Measurements from ENCODE around the gene THSD4.
"Not testable (repeated sequence)": the region's sequence is repeated elsewhere in the genome, so short reads cannot be mapped to it uniquely, and the experiment has no call there.

THSD4 gene

DNA sequence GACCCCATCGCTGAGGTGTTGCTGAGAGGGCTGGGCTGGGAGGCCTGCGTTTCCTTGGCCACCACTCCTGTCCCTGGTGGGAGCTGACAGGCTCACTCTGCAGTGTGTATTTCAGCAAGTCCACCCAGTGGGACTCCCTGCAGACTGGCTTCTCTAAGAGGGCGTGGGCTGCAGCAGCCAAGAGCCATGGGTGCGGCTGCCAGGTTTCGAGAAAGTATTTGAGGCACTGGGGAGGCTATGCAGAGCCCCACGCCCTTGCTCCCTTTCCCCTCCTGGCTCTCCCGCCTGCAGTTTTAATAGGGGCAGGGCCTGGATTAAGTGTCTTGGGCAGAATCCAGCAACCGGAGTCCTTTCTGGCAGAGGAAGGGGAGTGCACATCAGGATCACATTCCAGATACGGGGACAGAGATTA, 242.1 kb downstream of the THSD4 start:
- H3K4me3 Mint-ChIP-seq, result no peak overlapping the region
- H3K27ac Mint-ChIP-seq, result no peak overlapping the region
- H3K9me3 Mint-ChIP-seq, result no peaks in the 10 kb centered on the region
- no peaks in the 10 kb centered on the region for H3K36me3 Mint-ChIP-seq
- ATAC-seq (replicated peaks) (no peak), DNase-seq (no peak)
- H3K27me3 Mint-ChIP-seq, result peaks cover 4 to 12% of the 10 kb centered on the region in 2 donors
- H3K4me1 Mint-ChIP-seq, result no peaks in the 10 kb centered on the region

GRCh38 chr15:71357967-71358366, 242.7 kb downstream of the THSD4 start:
- H3K27me3 Mint-ChIP-seq, result peaks cover 4 to 12% of the 10 kb centered on the region in 2 donors
- H3K36me3 Mint-ChIP-seq, result no peaks in the 10 kb centered on the region
- ATAC-seq (replicated peaks), result no peak
- H3K9me3 Mint-ChIP-seq, result no peaks in the 10 kb centered on the region
- H3K4me3 Mint-ChIP-seq, result no peak overlapping the region
- H3K4me1 Mint-ChIP-seq, result no peaks in the 10 kb centered on the region
- DNase-seq, result no peak
- H3K27ac Mint-ChIP-seq, result no peak overlapping the region

DNA sequence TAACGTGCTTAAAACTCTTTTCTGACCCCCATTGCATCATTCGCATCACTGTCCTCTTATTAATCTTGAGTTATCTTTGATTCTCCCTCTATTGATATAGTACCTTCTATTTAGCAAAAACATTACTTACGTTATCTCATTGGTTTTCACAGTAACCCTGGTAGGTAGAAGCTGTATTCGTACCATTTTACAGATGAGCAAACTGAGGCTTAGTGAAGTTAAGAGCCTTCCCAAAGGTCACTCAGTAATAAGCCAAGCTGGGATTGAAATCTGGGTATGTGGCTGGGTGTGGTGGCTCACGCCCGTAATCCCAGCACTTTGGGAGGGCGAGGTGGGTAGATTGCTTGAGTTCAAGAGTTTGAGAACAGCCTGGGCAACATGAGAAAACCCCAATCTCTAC, 244.0 kb downstream of the THSD4 start:
- Mint-ChIP-seq H3K9me3 (no peaks in the 10 kb centered on the region), H3K4me3 (no peak overlapping the region), H3K27ac (no peak overlapping the region), H3K27me3 (peaks cover 4 to 12% of the 10 kb centered on the region in 2 donors), H3K36me3 (no peaks in the 10 kb centered on the region), H3K4me1 (no peaks in the 10 kb centered on the region)
- ATAC-seq (replicated peaks), result no peak
- no peak for DNase-seq

DNA sequence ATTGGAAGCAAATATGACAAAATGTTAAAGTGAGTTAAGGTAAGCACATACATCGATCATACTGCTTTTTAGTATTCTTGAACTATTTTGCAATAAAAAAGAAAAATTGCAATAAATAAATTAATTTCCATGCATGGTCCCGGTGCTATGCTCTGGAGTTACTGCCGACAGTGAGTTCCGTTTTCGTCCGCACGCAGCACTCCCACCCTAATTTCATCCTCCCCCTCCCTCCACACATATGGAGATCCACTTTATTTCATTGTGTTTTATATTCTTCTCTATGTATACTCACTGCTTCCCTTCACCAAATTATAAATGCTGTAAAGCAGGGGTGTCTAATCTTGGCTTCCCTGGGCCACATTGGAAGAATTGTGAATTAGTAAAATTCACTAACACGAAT, 247.3 kb downstream of the THSD4 start:
- ATAC-seq (replicated peaks), result no peak
- Mint-ChIP-seq H3K4me3 (no peak overlapping the region), H3K4me1 (no peaks in the 10 kb centered on the region), H3K27ac (no peak overlapping the region), H3K9me3 (peaks cover 0 to 2% of the 10 kb centered on the region in 2 donors), H3K36me3 (no peaks in the 10 kb centered on the region), H3K27me3 (peaks cover 0 to 4% of the 10 kb centered on the region in 2 donors)
- no peak for DNase-seq

DNA sequence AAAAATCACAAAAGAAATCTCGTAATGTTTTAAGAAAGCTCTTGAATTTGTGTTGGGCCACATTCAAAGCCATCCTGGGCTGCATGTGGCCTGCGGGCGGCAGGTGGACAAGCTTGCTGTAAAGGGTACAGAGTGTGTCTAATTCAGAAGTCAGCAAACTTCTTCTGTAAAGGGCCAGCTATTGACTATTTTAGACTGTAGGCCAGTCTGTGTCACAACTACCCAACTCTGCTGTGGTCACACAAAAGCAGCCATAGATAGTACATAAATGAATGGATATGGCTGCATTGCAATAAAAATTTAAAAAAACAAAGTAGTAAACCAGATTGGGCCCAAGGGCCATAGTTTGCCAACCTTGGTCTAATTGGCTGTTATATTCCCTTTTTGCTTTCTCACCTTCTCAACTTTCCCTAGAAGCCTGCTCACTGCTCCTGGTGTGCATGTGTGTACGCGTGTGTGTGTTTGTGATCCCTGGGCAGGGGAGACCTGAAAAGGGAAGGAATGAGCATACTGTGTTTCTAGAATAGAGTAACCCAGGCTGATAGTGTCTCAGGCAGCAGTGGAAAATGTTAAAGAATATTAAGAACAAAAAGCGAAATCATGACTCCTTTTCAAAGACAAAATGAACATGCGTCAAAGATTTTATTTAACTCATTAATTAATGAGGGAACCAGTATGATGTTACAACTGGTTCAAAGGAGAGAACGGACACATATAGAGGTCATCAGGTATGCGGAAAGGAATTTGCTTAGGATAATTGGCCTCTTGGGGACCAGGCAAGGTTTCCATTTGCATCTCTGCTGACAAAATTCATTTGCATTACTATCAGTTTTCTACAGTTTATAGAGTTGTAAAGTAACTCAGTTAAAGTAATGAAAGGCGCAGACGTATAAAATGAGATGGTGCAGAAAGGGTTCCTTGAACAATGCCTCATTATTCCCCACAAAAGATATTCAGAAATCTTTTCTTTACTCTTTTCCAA, 248.0 kb downstream of the THSD4 start:
- no peak overlapping the region for H3K27ac Mint-ChIP-seq
- no peak for DNase-seq

DNA sequence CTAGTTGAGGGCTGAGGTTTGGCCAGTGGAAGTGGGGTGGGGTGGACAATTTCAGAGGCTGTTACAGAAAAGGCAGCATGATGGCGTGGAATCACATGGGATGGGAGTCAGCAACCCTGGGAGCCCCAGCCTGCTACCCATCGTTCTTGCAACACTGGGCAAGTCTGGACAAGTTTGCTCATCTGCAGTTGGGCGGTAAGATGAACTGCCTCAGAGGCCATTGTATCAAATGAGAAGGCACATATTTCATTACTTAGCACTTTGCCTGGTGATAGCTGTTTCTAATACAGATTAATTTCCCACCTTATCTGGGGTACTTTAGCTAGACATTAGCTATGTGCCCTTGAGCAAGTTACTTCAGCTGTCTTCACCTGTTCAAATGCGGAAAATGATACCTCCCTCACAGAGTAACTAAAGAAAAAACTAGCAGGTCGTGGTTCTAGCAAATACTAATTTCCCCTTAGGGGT, 248.9 kb downstream of the THSD4 start:
- DNase-seq (no peak), ATAC-seq (replicated peaks) (no peak)
- Mint-ChIP-seq H3K9me3 (peaks cover 0 to 2% of the 10 kb centered on the region in 2 donors), H3K4me3 (no peak overlapping the region), H3K36me3 (no peaks in the 10 kb centered on the region), H3K4me1 (no peaks in the 10 kb centered on the region), H3K27ac (no peak overlapping the region), H3K27me3 (peaks cover 0 to 4% of the 10 kb centered on the region in 2 donors)

More for the DNA sequence above, 248.0 kb downstream of the THSD4 start:
- ATAC-seq (replicated peaks), result no peak
- Mint-ChIP-seq H3K4me3 (no peak overlapping the region), H3K4me1 (no peaks in the 10 kb centered on the region), H3K27me3 (peaks cover 0 to 4% of the 10 kb centered on the region in 2 donors), H3K9me3 (peaks cover 0 to 2% of the 10 kb centered on the region in 2 donors), H3K36me3 (no peaks in the 10 kb centered on the region)

GRCh38 chr15:71366522-71366921, 251.3 kb downstream of the THSD4 start:
- peaks cover 0 to 5% of the 10 kb centered on the region in 2 donors for H3K9me3 Mint-ChIP-seq
- no peak for DNase-seq
- no peak overlapping the region for H3K4me3 Mint-ChIP-seq
- H3K27ac Mint-ChIP-seq, result no peak overlapping the region
- peaks cover 0 to 2% of the 10 kb centered on the region in 2 donors for H3K27me3 Mint-ChIP-seq
- no peak for ATAC-seq (replicated peaks)
- H3K4me1 Mint-ChIP-seq, result no peaks in the 10 kb centered on the region
- H3K36me3 Mint-ChIP-seq, result no peaks in the 10 kb centered on the region

DNA sequence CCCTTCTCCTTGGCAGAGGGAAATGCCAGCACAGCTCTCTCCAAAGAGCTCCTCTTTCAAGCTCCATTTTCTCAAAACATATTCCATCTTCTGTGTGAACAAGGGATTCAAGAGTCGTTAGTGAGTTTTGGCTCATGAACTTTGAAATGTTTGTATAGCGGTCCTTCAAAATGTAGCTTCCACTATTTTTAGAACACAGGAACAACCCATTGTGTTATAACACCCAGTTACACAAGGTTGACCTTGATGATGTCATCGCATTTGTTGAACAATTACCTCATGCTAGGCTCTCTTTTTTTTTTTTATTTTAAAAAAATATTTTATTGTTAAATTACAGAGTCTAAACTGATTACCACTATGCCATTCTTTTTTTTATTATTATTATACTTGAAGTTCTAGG, 251.7 kb downstream of the THSD4 start:
- Mint-ChIP-seq H3K36me3 (no peaks in the 10 kb centered on the region), H3K9me3 (peaks cover 0 to 5% of the 10 kb centered on the region in 2 donors), H3K27me3 (no peaks in the 10 kb centered on the region)

GRCh38 chr15:71367737-71368136, 252.5 kb downstream of the THSD4 start:
- not testable (repeated sequence) for DNase-seq; H3K27ac Mint-ChIP-seq; H3K36me3 Mint-ChIP-seq; H3K4me1 Mint-ChIP-seq; H3K9me3 Mint-ChIP-seq; ATAC-seq (replicated peaks); H3K4me3 Mint-ChIP-seq; H3K27me3 Mint-ChIP-seq

More for the DNA sequence above, 251.7 kb downstream of the THSD4 start:
- DNase-seq (no peak), ATAC-seq (replicated peaks) (no peak)
- no peak overlapping the region for H3K27ac Mint-ChIP-seq
- no peaks in the 10 kb centered on the region for H3K4me1 Mint-ChIP-seq
- no peak overlapping the region for H3K4me3 Mint-ChIP-seq

- H3K4me3 Mint-ChIP-seq; ATAC-seq (replicated peaks); H3K27ac Mint-ChIP-seq; H3K4me1 Mint-ChIP-seq; H3K9me3 Mint-ChIP-seq; H3K36me3 Mint-ChIP-seq; DNase-seq: not testable (repeated sequence)
- peaks cover 18 to 19% of the 10 kb centered on the region in 2 donors for H3K27me3 Mint-ChIP-seq
Observed at GRCh38 chr15:71372769-71373168, 257.5 kb downstream of the THSD4 start.

GRCh38 chr15:71373917-71374316, 258.6 kb downstream of the THSD4 start:
- peaks cover 0 to 3% of the 10 kb centered on the region in 2 donors for H3K9me3 Mint-ChIP-seq
- H3K27me3 Mint-ChIP-seq, result peaks cover 18 to 19% of the 10 kb centered on the region in 2 donors
- ATAC-seq (replicated peaks) (no peak), DNase-seq (no peak)
- no peaks in the 10 kb centered on the region for H3K36me3 Mint-ChIP-seq
- H3K4me1 Mint-ChIP-seq, result no peaks in the 10 kb centered on the region
- no peak overlapping the region for H3K27ac Mint-ChIP-seq
- H3K4me3 Mint-ChIP-seq, result no peak overlapping the region

GRCh38 chr15:71374607-71375352, 259.5 kb downstream of the THSD4 start:
- ATAC-seq (replicated peaks) (no peak), DNase-seq (no peak)
- Mint-ChIP-seq H3K9me3 (peaks cover 0 to 2% of the 10 kb centered on the region in 2 donors), H3K4me1 (no peaks in the 10 kb centered on the region), H3K27ac (no peak overlapping the region), H3K36me3 (no peaks in the 10 kb centered on the region), H3K4me3 (no peak overlapping the region), H3K27me3 (peaks cover 18 to 19% of the 10 kb centered on the region in 2 donors)

GRCh38 chr15:71375934-71376333, 260.7 kb downstream of the THSD4 start:
- Mint-ChIP-seq H3K4me1 (no peaks in the 10 kb centered on the region), H3K36me3 (no peaks in the 10 kb centered on the region), H3K27me3 (peaks cover 18 to 19% of the 10 kb centered on the region in 2 donors), H3K27ac (no peak overlapping the region), H3K9me3 (no peaks in the 10 kb centered on the region), H3K4me3 (no peak overlapping the region)
- no peak for ATAC-seq (replicated peaks)
- no peak for DNase-seq

- Mint-ChIP-seq H3K27me3 (peaks cover 16 to 26% of the 10 kb centered on the region in 2 donors), H3K4me1 (no peaks in the 10 kb centered on the region), H3K9me3 (no peaks in the 10 kb centered on the region), H3K4me3 (no peak overlapping the region), H3K36me3 (no peaks in the 10 kb centered on the region), H3K27ac (no peak overlapping the region)
- no peak for DNase-seq
- no peak for ATAC-seq (replicated peaks)
Observed at GRCh38 chr15:71379893-71380292, 264.6 kb downstream of the THSD4 start.
